ENCODE data around the gene DUSP7.

- no peak for TF ChIP-seq CTCF (conservative IDR thresholded peaks at IDR 0.05 in 1 of 2, IDR thresholded peaks at IDR 0.05 in 1 of 2; ENCODE audit: extremely low read depth in 1 of 2, insufficient read depth in 1 of 2, low read depth in 1 of 2, low read length in 2 of 2)
- no peak for TF ChIP-seq EZH2 (IDR thresholded peaks at IDR 0.05; ENCODE audit: borderline replicate concordance, low read length)
These were observed 43.7 kb downstream of the DUSP7 start for GRCh38 chr3:52012699-52013098.
